Retinal pigment epithelial cell (primary cell): Measurements from ENCODE around the gene FLT4.
"Not testable (repeated sequence)": the region's sequence is repeated elsewhere in the genome, so short reads cannot be mapped to it uniquely, and the experiment has no call there.

Experiments
- DNase-seq: peaks from one replicate; pipeline ENCODE4 v3.0.0-alpha.2; 2010; ENCODE audit warnings: low read depth
- H3K4me3 ChIP-seq: 2 replicates; pipeline ENCODE4 v1.5.1; 2011; ENCODE audit warnings: mild to moderate bottlenecking, low read length, control low read depth, moderate library complexity
- CTCF ChIP-seq: conservative IDR thresholded peaks from 2 replicates; pipeline ENCODE4 v1.5.1; 2011; ENCODE audit warnings: low read depth, low read length, control low read depth, inconsistent platforms

The FLT4 gene

GRCh38 chr5:180668835-180669596 lies 19.6 kb upstream of the FLT4 start:
- no peak overlapping the region for H3K4me3 ChIP-seq
- no peak for TF ChIP-seq CTCF
- DNase-seq: no peak

- DNase-seq: no peak
- TF ChIP-seq CTCF: no peak
- no peak overlapping the region for H3K4me3 ChIP-seq
Measured at GRCh38 chr5:180666812-180667211, 17.4 kb upstream of the FLT4 start.

- no peak overlapping the region for H3K4me3 ChIP-seq
- no peak for TF ChIP-seq CTCF
- no peak for DNase-seq
Measured at GRCh38 chr5:180665682-180666404, 16.4 kb upstream of the FLT4 start.

- no peak for DNase-seq
- no peak overlapping the region for H3K4me3 ChIP-seq
- no peak for TF ChIP-seq CTCF
Measured at GRCh38 chr5:180658774-180659564, 9.6 kb upstream of the FLT4 start.

- H3K4me3 ChIP-seq, DNase-seq: not testable (repeated sequence)
Measured at GRCh38 chr5:180655243-180655642, 5.8 kb upstream of the FLT4 start.

GRCh38 chr5:180652771-180653170 lies 3.4 kb upstream of the FLT4 start:
- DNase-seq: no peak
- TF ChIP-seq CTCF: no peak
- H3K4me3 ChIP-seq: no peak overlapping the region

- DNase-seq: no peak
- no peak overlapping the region for H3K4me3 ChIP-seq
- no peak for TF ChIP-seq CTCF
Measured at GRCh38 chr5:180652346-180652745, 2.9 kb upstream of the FLT4 start.
